Liver (tissue), 3 donors: Measurements from ENCODE around the gene HMMR.

ENCODE experiments used
- EGR1 ChIP-seq, 2 donors: IDR thresholded peaks; 2 replicates each; pipeline ENCODE4 v1.6.1; 2016 to 2018; ENCODE audit warnings: antibody characterized with exemption in 2 of 2, low read depth in 2 of 2
- GABPA ChIP-seq, 2 donors: IDR thresholded peaks in 1 of 2; conservative IDR thresholded peaks in 1 of 2; 2 replicates each; pipeline ENCODE4 v1.6.1; 2016; ENCODE audit warnings: antibody characterized with exemption in 2 of 2, mild to moderate bottlenecking in 1 of 2, moderate library complexity in 1 of 2
- TAF1 ChIP-seq: conservative IDR thresholded peaks from 2 replicates; pipeline ENCODE4 v1.6.1; 2016; ENCODE audit warnings: antibody characterized with exemption, mild to moderate bottlenecking
- TF ChIP-seq, protein P1 (sequence below): IDR thresholded peaks from 2 replicates; pipeline ENCODE4 v1.6.1; 2016; ENCODE audit warnings: antibody characterized with exemption, mild to moderate bottlenecking
- TF ChIP-seq, protein P2 (sequence below): fragments of 150-350 bp; IDR thresholded peaks from 2 replicates; pipeline ENCODE4 v1.5.1; 2017; ENCODE audit warnings: improper control_type of control experiment, low read depth, low read length; ENCODE audit not compliant: missing input control
- TF ChIP-seq, protein P3 (sequence below): IDR thresholded peaks from 2 replicates; pipeline ENCODE4 v1.6.1; 2016; ENCODE audit warnings: antibody characterized with exemption
- donor health status: healthy.
- donor health status: healthy.

DNA sequence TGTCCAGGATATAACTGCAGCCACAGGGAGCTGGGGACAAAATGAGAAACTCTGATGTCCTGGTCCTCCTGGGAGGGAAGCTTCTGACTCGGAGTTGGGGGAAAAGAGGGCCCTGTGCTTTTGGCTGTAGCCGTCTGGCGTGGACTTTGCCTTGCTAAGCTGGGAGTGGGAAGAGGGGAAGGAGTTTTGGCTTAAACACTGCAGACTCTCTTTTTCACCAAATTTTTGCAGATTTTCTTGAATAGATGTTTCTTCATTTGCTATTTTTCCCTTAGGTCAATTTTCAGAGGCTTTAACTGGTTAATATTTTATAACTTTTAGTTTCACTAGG is 29.3 kb downstream of the HMMR start:
- no peak for TF ChIP-seq TAF1
- TF ChIP-seq, protein P1, sequence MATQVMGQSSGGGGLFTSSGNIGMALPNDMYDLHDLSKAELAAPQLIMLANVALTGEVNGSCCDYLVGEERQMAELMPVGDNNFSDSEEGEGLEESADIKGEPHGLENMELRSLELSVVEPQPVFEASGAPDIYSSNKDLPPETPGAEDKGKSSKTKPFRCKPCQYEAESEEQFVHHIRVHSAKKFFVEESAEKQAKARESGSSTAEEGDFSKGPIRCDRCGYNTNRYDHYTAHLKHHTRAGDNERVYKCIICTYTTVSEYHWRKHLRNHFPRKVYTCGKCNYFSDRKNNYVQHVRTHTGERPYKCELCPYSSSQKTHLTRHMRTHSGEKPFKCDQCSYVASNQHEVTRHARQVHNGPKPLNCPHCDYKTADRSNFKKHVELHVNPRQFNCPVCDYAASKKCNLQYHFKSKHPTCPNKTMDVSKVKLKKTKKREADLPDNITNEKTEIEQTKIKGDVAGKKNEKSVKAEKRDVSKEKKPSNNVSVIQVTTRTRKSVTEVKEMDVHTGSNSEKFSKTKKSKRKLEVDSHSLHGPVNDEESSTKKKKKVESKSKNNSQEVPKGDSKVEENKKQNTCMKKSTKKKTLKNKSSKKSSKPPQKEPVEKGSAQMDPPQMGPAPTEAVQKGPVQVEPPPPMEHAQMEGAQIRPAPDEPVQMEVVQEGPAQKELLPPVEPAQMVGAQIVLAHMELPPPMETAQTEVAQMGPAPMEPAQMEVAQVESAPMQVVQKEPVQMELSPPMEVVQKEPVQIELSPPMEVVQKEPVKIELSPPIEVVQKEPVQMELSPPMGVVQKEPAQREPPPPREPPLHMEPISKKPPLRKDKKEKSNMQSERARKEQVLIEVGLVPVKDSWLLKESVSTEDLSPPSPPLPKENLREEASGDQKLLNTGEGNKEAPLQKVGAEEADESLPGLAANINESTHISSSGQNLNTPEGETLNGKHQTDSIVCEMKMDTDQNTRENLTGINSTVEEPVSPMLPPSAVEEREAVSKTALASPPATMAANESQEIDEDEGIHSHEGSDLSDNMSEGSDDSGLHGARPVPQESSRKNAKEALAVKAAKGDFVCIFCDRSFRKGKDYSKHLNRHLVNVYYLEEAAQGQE, result no peak
- TF ChIP-seq, protein P2, sequence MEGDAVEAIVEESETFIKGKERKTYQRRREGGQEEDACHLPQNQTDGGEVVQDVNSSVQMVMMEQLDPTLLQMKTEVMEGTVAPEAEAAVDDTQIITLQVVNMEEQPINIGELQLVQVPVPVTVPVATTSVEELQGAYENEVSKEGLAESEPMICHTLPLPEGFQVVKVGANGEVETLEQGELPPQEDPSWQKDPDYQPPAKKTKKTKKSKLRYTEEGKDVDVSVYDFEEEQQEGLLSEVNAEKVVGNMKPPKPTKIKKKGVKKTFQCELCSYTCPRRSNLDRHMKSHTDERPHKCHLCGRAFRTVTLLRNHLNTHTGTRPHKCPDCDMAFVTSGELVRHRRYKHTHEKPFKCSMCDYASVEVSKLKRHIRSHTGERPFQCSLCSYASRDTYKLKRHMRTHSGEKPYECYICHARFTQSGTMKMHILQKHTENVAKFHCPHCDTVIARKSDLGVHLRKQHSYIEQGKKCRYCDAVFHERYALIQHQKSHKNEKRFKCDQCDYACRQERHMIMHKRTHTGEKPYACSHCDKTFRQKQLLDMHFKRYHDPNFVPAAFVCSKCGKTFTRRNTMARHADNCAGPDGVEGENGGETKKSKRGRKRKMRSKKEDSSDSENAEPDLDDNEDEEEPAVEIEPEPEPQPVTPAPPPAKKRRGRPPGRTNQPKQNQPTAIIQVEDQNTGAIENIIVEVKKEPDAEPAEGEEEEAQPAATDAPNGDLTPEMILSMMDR, result no peak
- no peak for TF ChIP-seq EGR1 (IDR thresholded peaks at IDR 0.05; ENCODE audit: low read depth in 2 of 2)
- TF ChIP-seq, protein P3, sequence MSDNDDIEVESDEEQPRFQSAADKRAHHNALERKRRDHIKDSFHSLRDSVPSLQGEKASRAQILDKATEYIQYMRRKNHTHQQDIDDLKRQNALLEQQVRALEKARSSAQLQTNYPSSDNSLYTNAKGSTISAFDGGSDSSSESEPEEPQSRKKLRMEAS, result no peak
- TF ChIP-seq GABPA (IDR thresholded peaks at IDR 0.05 in 1 of 2, conservative IDR thresholded peaks at IDR 0.05 in 1 of 2), result no peak
